ENCODE results near the gene ATP1B2. TPM values are rescaled to one million over a fixed set of nuclear protein-coding genes. Genes with fewer than 3 reads are reported as not detected.

The ATP1B2 gene
- total and polyA plus RNA-seq, 2 of the 8 experiments (the other 6 are each of a cell fraction or from before 2014, with no cell fraction given) = 9.1 to 21.0 TPM

- TF ChIP-seq, protein P1, sequence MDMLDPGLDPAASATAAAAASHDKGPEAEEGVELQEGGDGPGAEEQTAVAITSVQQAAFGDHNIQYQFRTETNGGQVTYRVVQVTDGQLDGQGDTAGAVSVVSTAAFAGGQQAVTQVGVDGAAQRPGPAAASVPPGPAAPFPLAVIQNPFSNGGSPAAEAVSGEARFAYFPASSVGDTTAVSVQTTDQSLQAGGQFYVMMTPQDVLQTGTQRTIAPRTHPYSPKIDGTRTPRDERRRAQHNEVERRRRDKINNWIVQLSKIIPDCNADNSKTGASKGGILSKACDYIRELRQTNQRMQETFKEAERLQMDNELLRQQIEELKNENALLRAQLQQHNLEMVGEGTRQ (IDR thresholded peaks at IDR 0.05; ENCODE audit: low read length) = no peak
- TF ChIP-seq YY1 (IDR thresholded peaks at IDR 0.05; ENCODE audit: low read depth, low read length) (no peak), SP1 (IDR thresholded peaks at IDR 0.05; ENCODE audit: low read depth, low read length) (no peak), RXRA (IDR thresholded peaks at IDR 0.05; ENCODE audit: insufficient read depth, low read depth, low read length) (no peak), RNF2 (IDR thresholded peaks at IDR 0.05; ENCODE audit: borderline replicate concordance, low read depth, low read length, missing control alignments, poor library complexity, severe bottlenecking) (no peak), GABPA (IDR thresholded peaks at IDR 0.05; ENCODE audit: borderline replicate concordance, insufficient read depth, low read length) (no peak)
These were observed 47.3 kb downstream of the ATP1B2 start (continued) for GRCh38 chr17:7697828-7698588.

Measured in H1 (cell line).